ENCODE data around the gene ZNF536. TPM values are rescaled to one million over a fixed set of nuclear protein-coding genes. Genes with fewer than 3 reads are reported as not detected.

ZNF536 gene
- total and polyA plus RNA-seq, 8 donors: 0.44 to 13.4 (median 1.1) TPM; not detected in 1

GRCh38 chr19:30428844-30429243 lies 56.7 kb downstream of the ZNF536 start:
- DNase-seq: no peak
- intact Hi-C loops (cut with DNase I; ENCODE audit: low total_unique reads): no loop called here
- no peak overlapping the region for H3K27ac ChIP-seq
- H3K27me3 ChIP-seq: peaks cover 0 to 15% (median 0%) of the 10 kb centered on the region in 3 donors
- no peaks in the 10 kb centered on the region for H3K9me3 ChIP-seq
- TF ChIP-seq EP300 (IDR thresholded peaks at IDR 0.05): no peak
- no peaks in the 10 kb centered on the region for H3K36me3 ChIP-seq
- no peak overlapping the region for H3K4me3 ChIP-seq
- H3K4me1 ChIP-seq: no peaks in the 10 kb centered on the region
- WGBS, 5 donors: 73 to 93% (median 74%) methylated on average over 2 to 3 of the region's 3 CpGs

GRCh38 chr19:30430206-30430734 lies 58.1 kb downstream of the ZNF536 start:
- Histone ChIP-seq H3K27ac (no peak overlapping the region), H3K36me3 (no peaks in the 10 kb centered on the region), H3K4me1 (no peaks in the 10 kb centered on the region), H3K9me3 (no peaks in the 10 kb centered on the region), H3K4me3 (no peak overlapping the region), H3K27me3 (peaks cover 0 to 12% (median 0%) of the 10 kb centered on the region in 3 donors)
- 88 to 96% (median 92%) methylated on average over 6 of the region's 6 CpGs for WGBS, 5 donors
- DNase-seq: no peak
- intact Hi-C loops (cut with DNase I; ENCODE audit: low total_unique reads): no loop called here
- TF ChIP-seq EP300 (IDR thresholded peaks at IDR 0.05): no peak
- TF ChIP-seq CTCF (IDR thresholded peaks at IDR 0.05): no peak
- no peak for TF ChIP-seq POLR2AphosphoS5 (IDR thresholded peaks at IDR 0.05)
- TF ChIP-seq POLR2A (IDR thresholded peaks at IDR 0.05): no peak

GRCh38 chr19:30431591-30431990 lies 59.4 kb downstream of the ZNF536 start:
- H3K27ac ChIP-seq: no peak overlapping the region
- H3K36me3 ChIP-seq: no peaks in the 10 kb centered on the region
- H3K27me3 ChIP-seq: peaks cover 0 to 12% (median 0%) of the 10 kb centered on the region in 3 donors
- DNase-seq: no peak
- intact Hi-C loops (cut with DNase I; ENCODE audit: low total_unique reads): no loop called here
- H3K4me3 ChIP-seq: no peak overlapping the region
- H3K4me1 ChIP-seq: no peaks in the 10 kb centered on the region
- 56 to 75% (median 70%) methylated on average over 8 of the region's 8 CpGs for WGBS, 5 donors
- H3K9me3 ChIP-seq: no peaks in the 10 kb centered on the region
- TF ChIP-seq POLR2A (IDR thresholded peaks at IDR 0.05) (no peak), POLR2AphosphoS5 (IDR thresholded peaks at IDR 0.05) (no peak), CTCF (IDR thresholded peaks at IDR 0.05) (no peak), EP300 (IDR thresholded peaks at IDR 0.05) (no peak)

- no peaks in the 10 kb centered on the region for H3K4me1 ChIP-seq
- no peaks in the 10 kb centered on the region for H3K9me3 ChIP-seq
- no peak overlapping the region for H3K27ac ChIP-seq
- H3K36me3 ChIP-seq: no peaks in the 10 kb centered on the region
- H3K27me3 ChIP-seq: peaks cover 0 to 23% (median 0%) of the 10 kb centered on the region in 3 donors
- WGBS, 5 donors: 89 to 95% (median 92%) methylated on average over 4 of the region's 4 CpGs
- no peak for DNase-seq
- TF ChIP-seq EP300 (IDR thresholded peaks at IDR 0.05): no peak
- TF ChIP-seq POLR2A (IDR thresholded peaks at IDR 0.05): no peak
- TF ChIP-seq POLR2AphosphoS5 (IDR thresholded peaks at IDR 0.05): no peak
- peak in 1 of 7 experiments; percentile 4 for TF ChIP-seq CTCF (IDR thresholded peaks at IDR 0.05)
- intact Hi-C loops (cut with DNase I; ENCODE audit: low total_unique reads): no loop called here
- no peak overlapping the region for H3K4me3 ChIP-seq
These were observed 62.8 kb downstream of the ZNF536 start for GRCh38 chr19:30434797-30435594.

- Histone ChIP-seq H3K27me3 (peaks cover 0 to 16% (median 0%) of the 10 kb centered on the region in 3 donors), H3K4me1 (no peaks in the 10 kb centered on the region), H3K9me3 (peaks cover 0 to 8% (median 0%) of the 10 kb centered on the region in 4 donors), H3K36me3 (no peaks in the 10 kb centered on the region), H3K27ac (no peak overlapping the region), H3K4me3 (no peak overlapping the region)
- DNase-seq: no peak
- WGBS, 5 donors: 39 to 44% (median 40%) methylated on average over 2 of the region's 2 CpGs
- intact Hi-C loops (cut with DNase I; ENCODE audit: low total_unique reads): no loop called here
- no peak for TF ChIP-seq POLR2A (IDR thresholded peaks at IDR 0.05)
- no peak for TF ChIP-seq POLR2AphosphoS5 (IDR thresholded peaks at IDR 0.05)
- TF ChIP-seq EP300 (IDR thresholded peaks at IDR 0.05): no peak
- no peak for TF ChIP-seq CTCF (IDR thresholded peaks at IDR 0.05)
These were observed 65.7 kb downstream of the ZNF536 start for GRCh38 chr19:30437869-30438268.
